CD14-positive monocyte (primary cell): ENCODE measurements around the gene PROM2. TPM values are rescaled to one million over a fixed set of nuclear protein-coding genes. Genes with fewer than 3 reads are reported as not detected.

Experiments
- DNase-seq, 3 donors: peaks; one replicate each; pipeline ENCODE4 v3.0.0-alpha.2; 2011 to 2022
- H2AFZ ChIP-seq: 2 replicates; pipeline ENCODE4 v1.6.0; 2012; ENCODE audit warnings: mild to moderate bottlenecking, low read depth, low read length, inconsistent platforms; ENCODE audit not compliant: insufficient read depth, poor library complexity, severe bottlenecking
- H3K27ac ChIP-seq, 2 donors: 1 replicate in 1 of 2; 2 replicates in 1 of 2; pipeline ENCODE4 v1.5.1; 2012 to 2013; ENCODE audit warnings: low read length in 2 of 2, control low read depth in 1 of 2, inconsistent platforms in 1 of 2, low read depth in 1 of 2, mild to moderate bottlenecking in 1 of 2
- H3K27me3 ChIP-seq, 2 donors: one replicate each; pipeline versions ENCODE4 v1.6.0 to v1.6.1; 2011 to 2013; ENCODE audit warnings: low read length in 2 of 2; ENCODE audit not compliant: control insufficient read depth in 2 of 2, insufficient read depth in 2 of 2
- H3K36me3 ChIP-seq, 2 donors: replicated peaks in 1 of 2; 1 replicate in 1 of 2; 2 replicates in 1 of 2; pipeline versions ENCODE4 v1.5.1 to v1.6.1; 2012 to 2013; ENCODE audit warnings: low read length in 2 of 2, control low read depth in 1 of 2, inconsistent platforms in 1 of 2, mild to moderate bottlenecking in 1 of 2; ENCODE audit not compliant: insufficient read depth in 2 of 2, control insufficient read depth in 1 of 2
- H3K4me1 ChIP-seq, 2 donors: 1 replicate in 1 of 2; 2 replicates in 1 of 2; pipeline versions ENCODE4 v1.5.1 to v1.6.1; 2012 to 2013; ENCODE audit warnings: low read length in 2 of 2, control low read depth in 1 of 2, inconsistent platforms in 1 of 2, mild to moderate bottlenecking in 1 of 2, moderate library complexity in 1 of 2; ENCODE audit not compliant: insufficient read depth in 2 of 2, control insufficient read depth in 1 of 2
- H3K4me2 ChIP-seq: replicated peaks from 2 replicates; pipeline ENCODE3; 2012; ENCODE audit warnings: low read length, moderate library complexity, mild to moderate bottlenecking; ENCODE audit not compliant: poor library complexity, severe bottlenecking; ENCODE audit errors: extremely low read depth
- H3K4me3 ChIP-seq, 3 experiments: fragments of 200-600 bp in 1 of 3; sonication (generic) in 1 of 3; replicated peaks in 1 of 3; 1 replicate in 2 of 3; 2 replicates in 1 of 3; pipeline ENCODE4 v1.5.1; 2011 to 2013; ENCODE audit warnings: low read length in 3 of 3, mild to moderate bottlenecking in 3 of 3, control low read depth in 2 of 3, low read depth in 2 of 3, inconsistent platforms in 1 of 3, moderate library complexity in 1 of 3
- H3K79me2 ChIP-seq: 2 replicates; pipeline ENCODE4 v1.6.0; 2012; ENCODE audit warnings: mild to moderate bottlenecking, control low read depth, inconsistent platforms, low read length, moderate library complexity; ENCODE audit not compliant: insufficient read depth
- H3K9ac ChIP-seq: 2 replicates; pipeline ENCODE4 v1.6.0; 2017; ENCODE audit warnings: low read length, mild to moderate bottlenecking; ENCODE audit not compliant: insufficient read depth, poor library complexity, severe bottlenecking
- H3K9me3 ChIP-seq, 2 donors: replicated peaks in 1 of 2; 1 replicate in 1 of 2; 2 replicates in 1 of 2; pipeline versions ENCODE4 v1.5.1 to v1.6.1; 2012 to 2013; ENCODE audit warnings: low read length in 2 of 2, control low read depth in 1 of 2; ENCODE audit not compliant: control insufficient read depth in 1 of 2, insufficient read depth in 1 of 2
- H4K20me1 ChIP-seq: 2 replicates; pipeline ENCODE4 v1.6.0; 2012; ENCODE audit warnings: mild to moderate bottlenecking, low read length, control low read depth, moderate library complexity; ENCODE audit not compliant: insufficient read depth
- H3K27ac Mint-ChIP-seq, 7 donors: one replicate each; pipeline ENCODE4 v1.8.0; 2020; ENCODE audit warnings: mild to moderate bottlenecking in 7 of 7, mixed read lengths in 7 of 7, moderate library complexity in 6 of 7, inconsistent platforms in 2 of 7
- H3K27me3 Mint-ChIP-seq, 3 donors: one replicate each; pipeline ENCODE4 v1.8.0; 2021 to 2022; ENCODE audit warnings: low read depth in 3 of 3, mild to moderate bottlenecking in 3 of 3, mixed read lengths in 3 of 3, moderate library complexity in 3 of 3, inconsistent platforms in 1 of 3
- H3K36me3 Mint-ChIP-seq, 2 donors: one replicate each; pipeline ENCODE4 v1.8.0; 2020; ENCODE audit warnings: mixed read lengths in 2 of 2, inconsistent platforms in 1 of 2, mild to moderate bottlenecking in 1 of 2
- H3K4me1 Mint-ChIP-seq: one replicate; pipeline ENCODE4 v1.8.0; 2020; ENCODE audit warnings: mild to moderate bottlenecking, mixed read lengths
- H3K4me3 Mint-ChIP-seq, 2 donors: one replicate each; pipeline ENCODE4 v1.8.0; 2020; ENCODE audit warnings: mild to moderate bottlenecking in 2 of 2, mixed read lengths in 2 of 2, moderate library complexity in 1 of 2
- H3K9me3 Mint-ChIP-seq, 7 donors: one replicate each; pipeline ENCODE4 v1.8.0; 2020 to 2022; ENCODE audit warnings: mixed read lengths in 7 of 7, mild to moderate bottlenecking in 6 of 7, moderate library complexity in 6 of 7, inconsistent platforms in 2 of 7
- CTCF ChIP-seq: fragments of 200-600 bp; IDR thresholded peaks from one replicate; pipeline ENCODE4 v1.8.0; 2022; ENCODE audit warnings: antibody characterized with exemption, mild to moderate bottlenecking
- WGBS: methylation state at CpG from one replicate; pipeline ENCODE4 v1.1.5; 2013; ENCODE audit warnings: missing lambda C conversion rate; ENCODE audit not compliant: insufficient coverage; 5-methylcytosine and 5-hydroxymethylcytosine counted together
- intact Hi-C, 2 donors: fragments of 100-400 bp; cut with micrococcal nuclease; formaldehyde crosslinking; loops; one replicate each; pipeline versions ENCODE4 v1.15.0 to v1.15.1; 2023
- polyA plus RNA-seq, 3 donors: library from polyadenylated mRNA; depleted of rRNA in 1 of 3; unstranded in 2 of 3; stranded (reverse) in 1 of 3; fragments of 300-500 nt in 2 of 3; fragments of >200 nt in 1 of 3; fragmentation: Illumina TruSeq in 2 of 3; gene quantifications; 1 replicate in 2 of 3; 2 replicates in 1 of 3; pipeline ENCODE4 v1.2.3, GENCODE V29; 2012 to 2021

The PROM2 gene
- polyA plus RNA-seq, 3 donors = 0.41 TPM; not detected in 2

GRCh38 chr2:95273566-95274290 lies 521 bp upstream of the PROM2 start:
- Histone ChIP-seq H3K4me2 (no peak overlapping the region), H2AFZ (no peak overlapping the region)
- 79% methylated on average over 8 of the region's 11 CpGs for WGBS

GRCh38 chr2:95275151-95275515 lies 884 bp downstream of the PROM2 start:
- H3K4me3 Mint-ChIP-seq = no peak overlapping the region
- peak overlapping the region in 1 of 7 donors; percentile 56 for H3K27ac Mint-ChIP-seq
- TF ChIP-seq CTCF = no peak
- no peaks in the 10 kb centered on the region for H3K36me3 ChIP-seq
- no peaks in the 10 kb centered on the region for H3K4me1 ChIP-seq
- H3K4me1 Mint-ChIP-seq = no peaks in the 10 kb centered on the region
- H4K20me1 ChIP-seq = no peaks in the 10 kb centered on the region
- no peak overlapping the region for H3K4me3 ChIP-seq
- no peaks in the 10 kb centered on the region for H3K9me3 ChIP-seq
- H3K4me2 ChIP-seq = no peak overlapping the region
- H3K27me3 Mint-ChIP-seq = peaks cover 0 to 6% (median 5%) of the 10 kb centered on the region in 3 donors
- no peak overlapping the region for H2AFZ ChIP-seq
- intact Hi-C loops = no loop called here
- H3K9ac ChIP-seq = no peak overlapping the region
- H3K27me3 ChIP-seq = no peaks in the 10 kb centered on the region
- peaks cover 0 to 4% (median 1%) of the 10 kb centered on the region in 7 donors for H3K9me3 Mint-ChIP-seq
- H3K27ac ChIP-seq = no peak overlapping the region
- no peak for DNase-seq
- H3K79me2 ChIP-seq = no peaks in the 10 kb centered on the region
- WGBS = 85% methylated on average over 4 of the region's 4 CpGs
- no peaks in the 10 kb centered on the region for H3K36me3 Mint-ChIP-seq

More at GRCh38 chr2:95273566-95274290, 521 bp upstream of the PROM2 start:
- no peaks in the 10 kb centered on the region for H3K79me2 ChIP-seq
- no peaks in the 10 kb centered on the region for H3K36me3 ChIP-seq
- Mint-ChIP-seq H3K9me3 (peaks cover 0 to 4% (median 0%) of the 10 kb centered on the region in 7 donors), H3K4me1 (no peaks in the 10 kb centered on the region), H3K27ac (no peak overlapping the region), H3K27me3 (peaks cover 0 to 6% (median 5%) of the 10 kb centered on the region in 3 donors), H3K4me3 (no peak overlapping the region), H3K36me3 (no peaks in the 10 kb centered on the region)
- H3K4me1 ChIP-seq = no peaks in the 10 kb centered on the region
- H3K27me3 ChIP-seq = no peaks in the 10 kb centered on the region
- no peak overlapping the region for H3K9ac ChIP-seq
- intact Hi-C loops = no loop called here
- TF ChIP-seq CTCF = no peak
- DNase-seq = no peak
- no peaks in the 10 kb centered on the region for H4K20me1 ChIP-seq
- no peak overlapping the region for H3K4me3 ChIP-seq
- H3K9me3 ChIP-seq = no peaks in the 10 kb centered on the region
- H3K27ac ChIP-seq = no peak overlapping the region
